IPS-18a (cell line): Measurements from ENCODE around the gene CAPN8.

Source experiments
- H3K27ac ChIP-seq: one replicate; pipeline ENCODE4 v1.5.1; 2013; ENCODE audit warnings: low read length
- H3K27me3 ChIP-seq: one replicate; pipeline ENCODE4 v1.6.1; 2013; ENCODE audit warnings: mild to moderate bottlenecking, low read length; ENCODE audit not compliant: control insufficient read depth, insufficient read depth
- H3K36me3 ChIP-seq: one replicate; pipeline ENCODE4 v1.6.1; 2013; ENCODE audit warnings: low read depth, low read length; ENCODE audit not compliant: control insufficient read depth
- H3K4me1 ChIP-seq: one replicate; pipeline ENCODE4 v1.6.1; 2013; ENCODE audit warnings: low read depth, low read length; ENCODE audit not compliant: control insufficient read depth
- H3K4me3 ChIP-seq: one replicate; pipeline ENCODE4 v1.5.1; 2013; ENCODE audit warnings: low read length
- H3K9ac ChIP-seq: one replicate; pipeline ENCODE4 v1.6.1; 2013; ENCODE audit warnings: mild to moderate bottlenecking, low read length, moderate library complexity
- H3K9me3 ChIP-seq: one replicate; pipeline ENCODE4 v1.6.1; 2013; ENCODE audit warnings: low read depth, low read length; ENCODE audit not compliant: control insufficient read depth

CAPN8 gene

DNA sequence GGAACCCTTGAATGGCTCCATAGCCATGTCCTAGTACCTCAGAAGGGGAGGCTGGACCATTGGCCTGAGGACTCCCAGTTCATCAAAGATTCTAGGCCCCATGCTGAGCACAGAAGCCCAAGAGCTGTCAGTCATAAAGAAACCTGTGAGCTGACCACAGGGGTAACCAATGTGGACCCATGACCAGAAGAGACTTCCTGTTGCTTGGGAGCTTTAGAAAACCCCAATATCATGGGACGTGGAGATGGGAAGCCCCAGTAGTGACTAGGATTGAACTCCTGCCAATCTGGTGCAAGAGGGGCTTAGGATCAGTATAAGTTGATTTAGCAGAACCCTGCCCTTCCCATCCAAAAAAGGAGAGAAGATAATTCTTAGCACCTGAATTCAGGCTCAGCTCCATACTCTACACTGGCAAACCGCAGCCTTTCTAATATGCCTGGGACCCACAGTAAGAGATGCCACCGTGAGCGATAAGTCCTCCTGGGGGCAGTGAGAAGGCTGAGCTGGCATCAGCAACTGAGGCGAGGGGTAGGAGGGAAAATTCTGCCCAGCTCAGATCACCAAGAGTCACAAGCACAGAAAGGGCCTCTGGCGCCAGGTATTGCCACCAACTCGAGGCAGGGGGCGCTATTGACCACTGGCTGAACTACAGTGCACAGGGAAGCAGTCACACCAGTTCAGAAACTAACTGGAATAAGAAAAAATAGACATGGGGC, 108.9 kb downstream of the CAPN8 start:
- H3K9ac ChIP-seq, result no peak overlapping the region
- no peaks in the 10 kb centered on the region for H3K4me1 ChIP-seq
- no peaks in the 10 kb centered on the region for H3K36me3 ChIP-seq
- H3K9me3 ChIP-seq, result no peaks in the 10 kb centered on the region
- H3K4me3 ChIP-seq, result no peak overlapping the region
- no peaks in the 10 kb centered on the region for H3K27me3 ChIP-seq
- no peak overlapping the region for H3K27ac ChIP-seq

DNA sequence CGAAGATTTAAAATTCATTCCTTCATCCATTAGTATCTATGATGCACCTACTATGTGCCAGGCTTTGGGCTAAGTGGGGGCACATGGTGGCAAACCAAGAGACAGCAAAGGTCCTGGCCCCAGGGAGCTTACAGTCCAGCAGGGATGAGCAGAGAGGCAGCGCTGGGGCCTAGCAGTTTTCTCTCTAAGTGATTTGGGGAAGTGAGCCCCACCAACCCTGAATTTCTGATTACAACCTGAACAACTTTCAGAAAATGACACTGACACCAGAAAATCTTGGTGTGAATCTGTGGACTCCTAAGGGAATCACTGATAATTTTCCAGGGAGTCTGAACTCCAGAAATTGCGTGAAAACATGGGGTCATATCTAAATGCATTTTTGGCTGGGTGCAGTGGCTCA, 111.5 kb downstream of the CAPN8 start:
- Histone ChIP-seq H3K4me3 (no peak overlapping the region), H3K9ac (no peak overlapping the region), H3K27ac (no peak overlapping the region), H3K36me3 (no peaks in the 10 kb centered on the region), H3K9me3 (no peaks in the 10 kb centered on the region), H3K4me1 (no peaks in the 10 kb centered on the region), H3K27me3 (no peaks in the 10 kb centered on the region)

DNA sequence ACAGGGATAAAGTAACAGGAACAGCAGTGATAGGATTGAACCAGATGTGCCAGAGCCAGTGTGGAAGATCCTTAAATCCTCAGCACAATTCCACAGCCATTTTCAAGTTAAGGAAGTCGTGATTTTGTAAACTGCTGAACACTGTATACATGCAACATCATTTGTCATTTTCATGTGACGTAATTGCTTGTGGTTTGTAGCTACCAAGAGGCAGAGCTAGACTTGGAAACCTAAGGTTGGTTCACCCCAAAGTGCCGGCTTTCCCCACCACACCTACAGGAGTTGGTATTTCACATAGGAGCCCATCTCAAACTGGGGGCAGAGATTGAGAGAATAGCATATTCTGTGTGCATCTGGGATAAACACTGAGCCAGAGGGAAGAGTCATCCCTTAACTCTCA, 113.9 kb downstream of the CAPN8 start:
- H3K4me3 ChIP-seq, result no peak overlapping the region
- no peaks in the 10 kb centered on the region for H3K27me3 ChIP-seq
- no peaks in the 10 kb centered on the region for H3K9me3 ChIP-seq
- no peaks in the 10 kb centered on the region for H3K36me3 ChIP-seq
- no peak overlapping the region for H3K9ac ChIP-seq
- no peak overlapping the region for H3K27ac ChIP-seq
- H3K4me1 ChIP-seq, result no peaks in the 10 kb centered on the region

- H3K9ac ChIP-seq, result no peak overlapping the region
- H3K4me1 ChIP-seq, result no peaks in the 10 kb centered on the region
- H3K36me3 ChIP-seq, result no peaks in the 10 kb centered on the region
- no peaks in the 10 kb centered on the region for H3K9me3 ChIP-seq
- H3K4me3 ChIP-seq, result no peak overlapping the region
- no peaks in the 10 kb centered on the region for H3K27me3 ChIP-seq
- no peak overlapping the region for H3K27ac ChIP-seq
Observed at GRCh38 chr1:223549740-223550139, 115.8 kb downstream of the CAPN8 start.

DNA sequence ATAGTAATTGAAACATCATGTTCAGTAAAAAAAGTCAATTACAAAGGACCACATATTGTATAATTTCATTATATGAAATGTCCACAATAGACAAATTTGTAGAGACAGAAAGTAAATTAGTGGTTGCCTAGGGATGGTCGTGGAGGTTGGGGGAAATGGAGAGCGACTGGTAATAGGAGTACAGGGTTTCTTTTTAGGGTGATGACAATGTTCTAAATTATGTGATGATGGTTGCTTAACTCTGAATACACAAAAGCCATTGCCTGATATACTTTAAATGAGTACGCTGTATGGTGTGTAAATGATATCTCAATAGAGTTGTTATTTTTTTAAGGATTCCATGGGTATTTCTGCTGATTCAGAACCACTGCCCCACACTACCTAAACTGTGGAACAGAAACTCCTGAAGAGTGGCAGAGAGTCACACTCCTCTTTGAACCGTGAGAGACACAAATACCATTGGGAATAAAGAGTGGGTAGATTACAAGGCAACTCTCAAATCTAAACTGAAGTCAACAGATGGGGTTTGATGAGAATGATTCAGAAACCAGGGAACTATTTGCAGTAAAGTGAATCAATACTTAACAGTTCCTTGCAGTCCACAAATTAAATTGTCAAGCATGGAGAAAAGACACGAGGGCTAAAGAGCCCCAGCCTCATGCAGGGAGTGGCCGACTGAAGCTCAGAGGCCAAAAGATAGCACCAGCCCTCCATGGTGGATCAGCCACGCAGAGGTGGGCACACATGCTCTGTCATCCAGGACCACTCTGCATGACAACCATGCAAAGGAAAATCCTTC, 118.0 kb downstream of the CAPN8 start:
- Histone ChIP-seq H3K27ac (no peak overlapping the region), H3K36me3 (no peaks in the 10 kb centered on the region), H3K27me3 (no peaks in the 10 kb centered on the region), H3K4me3 (no peak overlapping the region), H3K9me3 (no peaks in the 10 kb centered on the region), H3K4me1 (no peaks in the 10 kb centered on the region), H3K9ac (no peak overlapping the region)

DNA sequence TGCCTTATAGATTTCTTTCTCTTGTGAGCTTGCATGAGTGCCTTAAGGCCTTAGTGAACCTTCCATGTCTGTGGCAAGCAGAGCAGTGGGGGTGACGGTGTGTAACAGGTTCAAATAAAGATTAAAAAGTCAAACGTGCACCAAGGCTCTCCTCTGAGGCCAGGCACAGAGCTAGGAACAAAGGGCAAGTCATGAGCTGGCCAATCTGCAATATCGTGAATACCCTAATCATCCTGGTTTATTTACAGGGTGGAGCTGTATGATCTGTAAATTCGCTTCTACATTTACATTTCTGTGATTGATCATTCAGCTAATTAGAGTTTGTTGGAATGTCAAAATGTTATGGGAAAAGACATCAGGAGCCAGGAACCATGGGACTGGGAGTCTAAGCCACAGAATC, 120.2 kb downstream of the CAPN8 start:
- no peak overlapping the region for H3K4me3 ChIP-seq
- H3K27me3 ChIP-seq, result no peaks in the 10 kb centered on the region
- no peak overlapping the region for H3K9ac ChIP-seq
- no peak overlapping the region for H3K27ac ChIP-seq
- no peaks in the 10 kb centered on the region for H3K36me3 ChIP-seq
- H3K4me1 ChIP-seq, result no peaks in the 10 kb centered on the region
- no peaks in the 10 kb centered on the region for H3K9me3 ChIP-seq

DNA sequence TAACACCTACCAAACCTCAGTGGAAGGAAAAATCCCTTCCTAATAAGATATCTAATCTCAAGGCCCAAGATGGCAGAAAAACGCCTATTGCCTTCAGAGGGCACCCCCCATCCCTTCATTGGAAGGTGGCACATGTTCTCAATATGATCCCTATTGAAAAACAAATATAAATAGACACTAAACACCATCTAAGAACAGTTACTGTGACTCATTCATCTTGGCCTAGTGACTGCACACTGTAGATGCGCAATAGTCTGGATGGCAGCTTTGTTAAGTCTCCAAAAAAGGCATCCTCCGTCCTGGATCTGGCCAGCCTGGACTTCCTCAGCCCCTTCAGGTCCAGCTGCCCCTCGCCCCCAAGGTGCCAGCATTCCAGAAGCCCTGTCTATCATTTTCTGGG, 121.9 kb downstream of the CAPN8 start:
- no peak overlapping the region for H3K9ac ChIP-seq
- H3K4me1 ChIP-seq, result no peaks in the 10 kb centered on the region
- no peak overlapping the region for H3K27ac ChIP-seq
- H3K4me3 ChIP-seq, result no peak overlapping the region
- no peaks in the 10 kb centered on the region for H3K36me3 ChIP-seq
- no peaks in the 10 kb centered on the region for H3K9me3 ChIP-seq
- H3K27me3 ChIP-seq, result no peaks in the 10 kb centered on the region

- Histone ChIP-seq H3K4me3 (no peak overlapping the region), H3K27me3 (no peaks in the 10 kb centered on the region), H3K9ac (no peak overlapping the region), H3K4me1 (no peaks in the 10 kb centered on the region), H3K27ac (no peak overlapping the region), H3K9me3 (no peaks in the 10 kb centered on the region), H3K36me3 (no peaks in the 10 kb centered on the region)
Observed at GRCh38 chr1:223542831-223543230, 122.7 kb downstream of the CAPN8 start.

DNA sequence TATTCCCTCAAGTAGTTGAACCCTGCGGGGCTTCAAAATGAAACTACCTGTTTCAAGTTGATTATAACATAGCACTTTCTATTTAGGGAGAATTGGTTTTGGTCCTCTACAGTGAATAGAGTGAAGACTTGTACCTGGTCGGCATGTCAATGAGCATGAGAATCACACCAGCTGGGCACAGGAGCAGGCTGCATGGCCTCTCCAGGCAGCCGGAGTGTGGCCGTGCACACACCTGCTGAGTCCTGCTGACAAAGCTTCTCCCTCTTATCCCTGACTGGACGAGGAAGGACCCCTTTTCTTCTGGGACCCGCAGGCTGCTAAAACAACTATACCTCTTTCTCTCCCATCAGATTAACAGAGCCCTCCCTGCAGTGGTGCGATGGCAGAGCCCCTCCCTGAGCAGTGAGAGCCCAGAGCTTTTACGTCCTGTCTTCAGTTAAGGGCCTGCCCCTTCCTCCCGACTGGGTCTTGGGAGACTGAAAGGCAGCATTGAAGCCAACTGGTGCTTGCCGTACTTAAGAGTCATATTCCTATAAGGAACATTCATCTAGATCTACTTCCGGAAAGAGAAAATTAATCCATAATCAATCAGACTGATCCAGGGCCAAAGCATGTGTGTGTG, 124.9 kb downstream of the CAPN8 start:
- Histone ChIP-seq H3K9me3 (no peaks in the 10 kb centered on the region), H3K4me3 (no peak overlapping the region), H3K27me3 (no peaks in the 10 kb centered on the region), H3K9ac (no peak overlapping the region), H3K27ac (no peak overlapping the region), H3K36me3 (no peaks in the 10 kb centered on the region), H3K4me1 (no peaks in the 10 kb centered on the region)

- H3K36me3 ChIP-seq, result no peaks in the 10 kb centered on the region
- H3K9ac ChIP-seq, result no peak overlapping the region
- no peak overlapping the region for H3K27ac ChIP-seq
- H3K27me3 ChIP-seq, result no peaks in the 10 kb centered on the region
- H3K9me3 ChIP-seq, result no peaks in the 10 kb centered on the region
- H3K4me3 ChIP-seq, result no peak overlapping the region
- no peaks in the 10 kb centered on the region for H3K4me1 ChIP-seq
Observed at GRCh38 chr1:223539750-223540149, 125.8 kb downstream of the CAPN8 start.

- Histone ChIP-seq H3K27ac (no peak overlapping the region), H3K36me3 (no peaks in the 10 kb centered on the region), H3K9ac (no peak overlapping the region), H3K9me3 (no peaks in the 10 kb centered on the region), H3K4me1 (no peaks in the 10 kb centered on the region), H3K27me3 (no peaks in the 10 kb centered on the region), H3K4me3 (no peak overlapping the region)
Observed at GRCh38 chr1:223538981-223539380, 126.5 kb downstream of the CAPN8 start.
